GM19455 (cell line): Measurements from ENCODE around the gene LRP10.
"Not testable (repeated sequence)": the region's sequence is repeated elsewhere in the genome, so short reads cannot be mapped to it uniquely, and the experiment has no call there.

Experiments used
- ATAC-seq: cut with Tn5 transposase; IDR thresholded peaks from one replicate; pipeline ENCODE4 v1.9.1; 2021; ENCODE audit not compliant: unreplicated experiment

LRP10 gene

DNA sequence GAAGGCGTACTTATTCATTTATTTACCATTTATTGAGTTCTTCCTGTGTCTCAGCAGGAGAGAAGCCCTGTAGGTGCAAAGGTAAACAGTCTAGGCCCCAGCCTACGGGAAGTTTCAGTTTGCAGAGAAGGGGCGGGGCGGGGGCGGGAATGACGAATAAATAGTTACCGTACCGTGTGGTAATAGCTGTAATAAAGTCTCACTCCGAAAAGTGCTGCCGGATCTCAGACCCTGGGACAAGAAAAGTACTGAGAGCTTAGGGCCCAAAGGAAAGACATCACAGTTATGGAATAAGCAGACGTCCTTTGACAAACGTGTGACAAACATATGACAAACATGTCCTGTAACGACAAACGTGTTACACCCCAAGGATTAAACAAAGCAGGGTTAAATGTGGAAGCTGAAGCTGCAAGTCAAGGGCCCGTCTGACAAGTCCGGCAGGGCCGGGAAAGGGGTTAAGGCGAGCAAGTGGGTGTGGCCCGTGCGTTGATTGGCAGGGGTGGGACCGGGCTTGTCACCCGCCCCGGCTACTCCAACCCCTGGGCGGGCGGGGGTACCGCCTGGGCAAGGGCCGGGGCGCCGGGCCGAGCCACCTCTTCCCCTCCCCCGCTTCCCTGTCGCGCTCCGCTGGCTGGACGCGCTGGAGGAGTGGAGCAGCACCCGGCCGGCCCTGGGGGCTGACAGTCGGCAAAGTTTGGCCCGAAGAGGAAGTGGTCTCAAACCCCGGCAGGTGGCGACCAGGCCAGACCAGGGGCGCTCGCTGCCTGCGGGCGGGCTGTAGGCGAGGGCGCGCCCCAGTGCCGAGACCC lies at the start of gene LRP10:
Gene LRP10 (plus strand): TSS at position 517 of the 809 bp plus-strand sequence. CDS start 564 bp downstream, outside the sequence.
- ATAC-seq: peak; percentile 78

DNA sequence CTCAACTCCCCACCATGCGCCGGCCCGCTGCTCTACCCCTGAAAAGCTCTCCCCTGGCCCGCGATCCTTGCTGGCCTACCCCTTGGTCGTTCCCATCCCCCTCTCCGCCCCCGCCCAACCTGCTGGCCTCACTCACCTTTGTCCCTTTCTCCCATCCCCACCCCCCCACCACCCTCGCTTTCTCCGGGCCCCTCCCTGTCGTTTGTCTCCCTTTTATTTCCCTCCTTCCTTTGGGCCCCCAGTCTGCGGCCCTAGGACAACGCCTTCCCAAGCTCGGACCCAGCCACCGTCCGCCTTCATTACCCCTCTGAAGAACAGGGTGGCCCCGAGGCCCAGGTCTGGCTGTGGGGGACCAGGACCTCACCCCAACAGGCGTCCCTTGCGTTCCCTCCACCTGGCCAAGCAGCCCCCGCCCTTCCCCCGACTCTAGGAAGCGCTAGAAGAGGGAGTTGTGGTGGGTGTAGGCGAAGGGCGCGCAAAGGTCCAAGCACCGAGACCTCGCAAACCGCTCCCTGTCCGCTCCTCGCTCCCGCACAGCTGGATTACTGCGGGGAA lies 49.4 kb upstream of the LRP10 start:
- ATAC-seq: no peak

DNA sequence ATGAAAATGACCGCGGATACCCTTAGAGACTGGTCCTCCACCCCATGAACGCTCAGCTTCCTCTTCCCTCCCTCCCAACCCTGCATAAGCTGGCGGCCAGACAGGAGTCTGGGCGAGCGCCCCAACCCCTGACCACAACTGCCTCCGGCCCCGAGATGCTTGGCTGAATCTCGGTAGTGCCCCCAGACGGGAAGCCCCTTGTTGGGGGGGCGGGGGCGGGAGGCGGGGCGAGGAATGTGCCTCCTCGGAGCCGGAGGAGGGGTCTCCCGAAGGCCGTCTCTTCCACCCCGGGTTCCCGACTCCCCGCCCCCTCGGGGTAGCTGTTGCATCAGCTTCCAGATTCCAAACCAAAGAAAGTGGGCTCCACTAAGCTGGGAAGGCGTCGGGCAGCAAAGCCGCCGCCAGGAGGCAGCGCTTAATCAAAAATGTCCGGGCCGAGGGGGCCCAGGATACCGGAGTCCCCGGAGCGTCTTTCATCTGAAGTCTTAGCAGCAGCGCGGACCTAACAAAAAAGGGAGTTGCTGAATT lies 48.9 kb upstream of the LRP10 start:
- ATAC-seq: peak; percentile 60

- no peak for ATAC-seq
Observed at GRCh38 chr14:22824711-22825359, 46.7 kb upstream of the LRP10 start.

GRCh38 chr14:22829076-22829660 lies 42.4 kb upstream of the LRP10 start:
- not testable (repeated sequence) for ATAC-seq

DNA sequence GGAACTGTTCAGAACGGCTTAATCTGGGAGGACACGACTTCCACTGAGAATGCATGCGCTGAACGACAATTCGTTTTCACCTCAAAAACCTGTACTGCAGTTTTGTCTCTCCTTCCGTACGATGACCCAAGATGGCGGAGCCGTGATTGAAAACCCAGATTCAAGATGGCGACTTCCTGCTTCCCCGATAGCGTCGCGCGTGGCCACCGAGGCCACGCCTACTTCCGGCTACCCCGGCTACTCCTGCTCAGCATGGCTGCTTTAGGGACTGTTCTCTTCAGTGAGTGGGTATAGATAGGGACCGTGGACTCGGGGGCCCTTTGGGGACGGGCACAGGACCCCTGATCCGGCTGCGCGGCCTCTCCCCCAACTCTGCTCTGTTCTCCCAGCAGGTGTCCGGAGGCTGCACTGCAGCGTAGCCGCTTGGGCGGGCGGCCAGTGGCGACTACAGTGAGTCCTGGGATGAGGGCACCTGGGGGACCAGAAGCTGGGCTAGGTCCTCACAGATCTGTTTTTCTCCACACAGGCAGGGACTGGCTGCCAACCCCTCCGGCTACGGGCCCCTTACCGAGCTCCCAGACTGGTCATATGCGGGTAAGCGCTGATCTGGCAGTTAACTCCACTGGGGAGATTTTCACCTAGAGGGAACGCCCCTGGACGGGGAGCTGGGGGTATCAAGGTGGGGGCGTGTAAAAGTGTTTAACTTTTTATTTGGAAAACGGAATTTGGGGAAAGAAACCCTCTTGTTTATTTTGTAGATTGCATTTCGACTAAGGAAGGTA lies 41.7 kb upstream of the LRP10 start, which contains the start of gene MRPL52:
Gene MRPL52 (plus strand): TSS at position 227 of the 782 bp plus-strand sequence. CDS start 26 bp downstream, at position 253.
- ATAC-seq: peak; percentile 76

DNA sequence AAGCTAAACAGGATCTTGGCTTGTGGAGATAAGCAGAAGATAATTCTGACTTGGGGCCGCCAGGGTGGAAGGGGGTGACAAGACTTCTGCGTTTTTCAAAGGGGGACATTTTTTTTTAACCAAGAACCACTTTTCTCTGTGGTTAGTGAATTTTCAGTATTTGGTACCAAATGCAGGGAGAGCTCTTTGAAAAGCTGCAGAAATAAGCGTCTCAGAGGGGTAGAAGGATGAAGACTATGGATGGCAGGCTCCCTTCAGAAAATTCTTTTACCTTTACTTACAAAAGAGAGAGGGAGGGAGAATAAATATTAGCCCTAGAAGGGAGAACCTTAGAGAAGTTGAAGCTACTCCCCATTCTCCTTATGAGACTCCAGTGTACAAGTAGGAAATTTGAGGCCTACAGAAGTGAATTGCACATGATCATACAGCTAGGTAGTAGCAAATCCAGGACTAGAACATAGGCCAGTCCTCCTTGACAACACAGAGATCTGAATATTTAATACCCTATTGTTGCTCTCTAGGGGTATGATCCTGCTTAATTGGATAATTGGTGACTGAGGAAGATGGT lies 41.0 kb upstream of the LRP10 start:
- no peak for ATAC-seq

DNA sequence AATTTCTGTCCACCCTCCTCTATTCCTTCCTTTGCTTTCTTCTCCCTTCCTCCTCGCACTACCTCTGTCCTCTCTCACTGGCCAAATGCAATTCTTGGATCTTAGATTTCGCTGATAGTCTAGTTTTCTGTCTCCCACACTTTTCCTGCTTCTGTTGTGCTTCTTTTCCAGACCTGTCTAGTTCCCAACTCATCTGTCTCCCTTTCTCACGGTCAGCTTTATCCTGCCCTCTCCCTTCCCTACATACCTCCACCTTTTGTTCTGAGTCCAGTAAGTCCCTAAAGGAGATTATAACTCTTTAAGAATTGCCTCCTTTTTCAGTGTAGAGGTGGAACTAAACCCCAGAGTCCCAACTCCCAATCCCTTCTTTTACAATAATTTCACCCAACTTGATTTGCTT lies 36.0 kb upstream of the LRP10 start:
- ATAC-seq: no peak

GRCh38 chr14:22836301-22837113 lies 35.0 kb upstream of the LRP10 start, which contains the start of gene MMP14:
TSS of gene MMP14 (plus strand) at chr14:22836585. CDS start at chr14:22836818, 233 bp downstream.
- no peak for ATAC-seq

GRCh38 chr14:22837114-22837749 lies 34.3 kb upstream of the LRP10 start:
- no peak for ATAC-seq

DNA sequence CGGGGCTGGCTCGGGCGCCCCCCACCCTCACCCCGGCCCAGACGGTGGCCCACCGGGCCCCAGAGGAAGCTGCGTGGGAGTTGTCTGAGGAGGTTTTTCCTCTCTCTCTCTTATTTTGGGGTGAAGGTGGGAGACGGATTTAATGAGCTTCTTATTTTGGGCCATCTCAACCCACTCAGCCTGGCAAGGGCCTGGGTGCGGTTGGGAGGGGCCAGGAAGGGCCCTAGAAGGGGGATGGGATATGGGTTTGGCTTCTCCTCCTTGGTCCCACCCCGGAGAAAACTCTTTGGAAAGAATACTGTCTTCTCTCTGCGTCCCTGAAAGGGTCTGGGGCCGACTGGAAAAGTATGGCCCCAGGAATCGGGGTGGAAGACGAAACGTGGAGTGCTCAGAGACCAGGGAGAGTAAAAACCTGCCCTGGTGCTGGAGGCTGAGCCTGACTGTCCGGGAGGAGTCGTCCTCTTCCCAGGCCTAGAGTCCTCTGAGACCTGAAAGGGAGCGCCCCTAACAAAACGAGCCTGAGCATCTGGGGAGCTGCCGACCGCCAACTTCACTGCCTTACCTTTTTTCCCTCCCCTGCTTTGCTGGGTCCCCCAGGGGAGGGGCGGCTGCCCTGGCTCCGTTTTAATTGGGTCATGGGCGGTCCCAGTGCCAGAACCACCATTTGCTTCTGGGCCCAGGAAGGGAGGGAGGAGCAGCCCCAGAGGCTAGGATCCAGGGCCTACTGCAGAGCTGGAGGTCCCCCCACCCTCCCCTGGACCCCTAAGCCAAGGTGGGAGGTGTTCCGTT lies 33.6 kb upstream of the LRP10 start:
- no peak for ATAC-seq

GRCh38 chr14:22838631-22839041 lies 32.9 kb upstream of the LRP10 start:
- ATAC-seq: no peak

- no peak for ATAC-seq
Observed at GRCh38 chr14:22839159-22839779, 32.3 kb upstream of the LRP10 start.

DNA sequence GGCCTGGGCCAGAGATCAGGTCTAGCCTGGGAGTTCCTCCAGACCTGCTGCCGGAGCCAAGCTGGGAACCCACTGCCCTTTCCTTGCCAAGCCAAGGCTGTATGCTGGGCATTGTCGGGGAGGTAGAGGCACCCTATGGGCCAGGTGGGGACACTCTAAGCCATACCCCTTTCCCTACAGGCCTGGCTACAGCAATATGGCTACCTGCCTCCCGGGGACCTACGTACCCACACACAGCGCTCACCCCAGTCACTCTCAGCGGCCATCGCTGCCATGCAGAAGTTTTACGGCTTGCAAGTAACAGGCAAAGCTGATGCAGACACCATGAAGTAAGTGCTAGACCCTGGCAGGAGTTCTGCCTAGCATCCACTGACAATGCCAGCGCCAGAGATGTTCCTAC lies 30.2 kb upstream of the LRP10 start:
- ATAC-seq: no peak

- no peak for ATAC-seq
Observed at GRCh38 chr14:22841769-22842168, 29.8 kb upstream of the LRP10 start.

DNA sequence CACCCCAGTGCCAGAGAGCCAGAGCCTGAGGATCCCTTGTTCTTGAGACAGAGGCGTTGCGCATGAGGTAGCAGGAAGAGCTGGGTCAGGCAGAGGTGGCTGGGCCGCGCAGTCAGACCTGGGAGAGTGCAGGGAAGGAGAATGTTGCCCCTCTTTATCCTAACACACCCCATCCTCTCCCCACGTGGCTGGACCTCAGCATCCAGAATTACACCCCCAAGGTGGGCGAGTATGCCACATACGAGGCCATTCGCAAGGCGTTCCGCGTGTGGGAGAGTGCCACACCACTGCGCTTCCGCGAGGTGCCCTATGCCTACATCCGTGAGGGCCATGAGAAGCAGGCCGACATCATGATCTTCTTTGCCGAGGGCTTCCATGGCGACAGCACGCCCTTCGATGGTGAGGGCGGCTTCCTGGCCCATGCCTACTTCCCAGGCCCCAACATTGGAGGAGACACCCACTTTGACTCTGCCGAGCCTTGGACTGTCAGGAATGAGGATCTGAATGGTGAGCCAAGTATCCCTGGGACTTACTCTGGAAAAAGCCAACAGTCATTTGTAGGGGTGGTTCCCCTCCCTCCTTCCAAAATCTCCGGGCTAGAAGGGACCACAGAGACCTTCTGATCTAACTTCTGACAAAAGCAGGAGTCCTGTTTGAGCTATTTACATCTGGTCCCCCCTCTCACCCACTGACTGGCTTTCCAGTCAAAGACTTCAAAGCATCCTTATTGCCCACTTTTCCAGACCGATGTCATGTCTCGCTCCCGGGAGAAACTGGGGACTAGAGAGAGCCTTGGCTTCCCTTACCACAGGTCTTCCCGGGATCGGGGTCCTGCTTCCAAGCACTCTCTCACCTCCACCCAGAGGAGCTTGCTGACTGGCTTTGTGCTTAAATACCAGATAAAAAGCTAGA lies 29.1 kb upstream of the LRP10 start:
- no peak for ATAC-seq
